Activated T-helper 9 cell treated with anti-CD3 and anti-CD28 coated beads, Interleukin-2, amount 50 U/mL, for 16 hours (primary cell): Measurements from ENCODE around the gene TAS1R2.
A peak's percentile ranks its signal among the peaks of the same experiment; 100 is the strongest.
"Not testable (repeated sequence)": the region's sequence is repeated elsewhere in the genome, so short reads cannot be mapped to it uniquely, and the experiment has no call there.

Experiments used
- DNase-seq: peaks from one replicate; pipeline ENCODE4 v3.0.0-alpha.2; 2020; ENCODE audit warnings: low read depth

Gene TAS1R2

DNA sequence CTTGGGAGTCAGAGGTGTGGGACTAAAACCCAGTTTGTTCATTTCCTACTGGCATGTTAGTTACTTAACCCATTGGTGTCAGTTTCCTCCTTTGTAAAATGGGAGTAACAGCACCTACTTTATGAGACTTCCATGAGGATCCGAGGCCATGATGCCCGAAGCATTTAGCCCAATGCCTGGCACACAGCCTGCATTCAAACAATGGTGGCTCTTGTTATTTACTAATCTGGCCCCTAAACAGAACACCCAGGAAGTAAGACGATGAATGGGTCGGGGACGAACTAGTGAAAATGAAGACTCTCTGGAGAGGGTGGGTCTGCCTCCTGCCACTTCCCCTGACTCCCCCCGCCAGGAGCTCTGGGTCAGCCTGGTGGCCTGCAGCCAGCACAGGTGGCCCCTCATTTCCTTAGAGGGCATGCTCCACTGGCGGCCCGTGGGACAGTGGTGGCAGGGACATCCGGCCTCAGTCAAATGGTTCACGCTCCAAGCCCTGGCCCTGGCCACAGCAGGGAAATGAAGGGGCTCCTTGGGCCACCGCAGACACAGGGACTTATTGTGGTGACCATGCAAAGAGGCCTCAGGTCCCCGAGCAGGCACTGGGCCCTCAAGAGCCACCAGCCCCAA, 9.5 kb upstream of the TAS1R2 start:
- no peak for DNase-seq

- DNase-seq: no peak
Measured at GRCh38 chr1:18868354-18868753, 8.9 kb upstream of the TAS1R2 start.

DNA sequence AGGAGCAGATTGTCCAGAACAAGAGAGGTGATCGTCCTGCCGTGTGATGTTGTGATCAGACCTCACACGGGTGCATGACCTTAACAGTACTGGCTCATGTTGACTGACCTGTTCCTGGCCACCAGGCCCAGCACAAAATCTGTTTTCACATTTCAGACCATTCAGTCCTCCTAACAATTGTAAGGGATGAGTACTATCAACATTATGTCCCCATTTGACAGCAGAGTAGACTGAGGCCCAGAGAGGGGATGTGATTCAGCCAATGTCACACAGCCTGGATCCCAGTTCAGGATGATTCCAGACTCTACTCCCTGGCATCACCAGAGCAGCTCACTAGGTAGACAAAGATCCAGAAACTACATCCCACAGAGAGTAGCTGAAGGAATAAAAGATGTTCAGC, 7.4 kb upstream of the TAS1R2 start:
- DNase-seq: no peak

DNA sequence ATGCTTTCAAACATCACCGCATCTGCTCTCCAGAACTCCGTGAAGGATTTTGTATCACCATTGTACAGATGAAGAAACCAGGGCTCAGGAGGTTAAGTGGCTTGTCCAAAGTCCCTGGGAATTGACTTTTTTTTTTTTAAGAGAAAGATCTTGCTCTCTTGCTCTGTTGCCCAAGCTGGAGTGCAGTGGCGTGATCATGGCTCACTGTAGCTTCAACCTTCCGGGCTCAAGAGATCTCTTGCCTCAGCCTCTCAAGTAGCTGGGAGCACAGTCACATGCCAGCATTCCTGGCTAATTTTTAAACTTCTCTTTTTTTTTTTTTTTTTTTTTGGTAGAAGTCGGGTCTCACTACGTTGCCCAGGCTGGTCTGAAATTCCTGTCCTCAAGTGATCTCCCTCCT, 6.9 kb upstream of the TAS1R2 start:
- DNase-seq: no peak

- no peak for DNase-seq
Measured at GRCh38 chr1:18865176-18865575, 5.7 kb upstream of the TAS1R2 start.

DNA sequence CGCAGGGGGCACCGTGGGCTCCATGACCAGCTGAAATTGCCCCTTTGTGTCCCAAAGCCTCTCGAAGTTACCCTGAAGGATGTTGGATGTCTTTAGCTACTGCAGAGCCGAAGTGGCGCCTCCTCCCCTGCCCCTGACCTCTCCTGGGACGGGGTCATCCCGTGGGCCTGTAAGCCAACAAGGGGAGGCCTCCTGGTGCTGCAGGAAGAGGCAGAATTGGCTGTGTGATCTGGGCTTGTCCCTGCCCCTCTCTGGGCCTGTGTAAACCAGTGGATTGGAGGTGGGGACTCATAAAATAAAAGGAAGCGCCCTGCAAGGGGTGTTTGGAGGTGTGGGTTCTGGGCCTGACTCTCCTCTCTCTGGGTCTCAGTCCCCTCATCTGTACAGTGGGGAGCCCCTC, 2.1 kb upstream of the TAS1R2 start:
- no peak for DNase-seq

DNA sequence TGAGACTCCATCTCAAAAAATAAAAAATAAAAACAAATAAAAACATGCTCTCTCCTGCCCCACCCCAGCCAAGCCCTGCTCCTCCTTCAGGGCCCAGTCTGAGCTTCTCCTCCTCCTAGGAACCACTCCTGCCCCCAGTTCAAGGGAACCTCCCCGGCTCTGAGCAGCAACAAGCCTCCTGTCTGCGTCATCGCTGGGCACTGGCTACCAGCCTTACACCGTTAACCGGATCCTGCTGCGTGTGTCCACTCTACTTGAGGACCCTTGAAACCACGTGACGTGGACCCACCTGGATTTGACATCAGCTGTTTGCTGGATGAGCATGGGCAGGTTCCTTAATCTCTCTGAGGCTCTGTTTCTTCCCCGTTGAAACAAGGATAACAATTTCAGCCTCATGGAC, 1.6 kb upstream of the TAS1R2 start:
- no peak for DNase-seq

DNA sequence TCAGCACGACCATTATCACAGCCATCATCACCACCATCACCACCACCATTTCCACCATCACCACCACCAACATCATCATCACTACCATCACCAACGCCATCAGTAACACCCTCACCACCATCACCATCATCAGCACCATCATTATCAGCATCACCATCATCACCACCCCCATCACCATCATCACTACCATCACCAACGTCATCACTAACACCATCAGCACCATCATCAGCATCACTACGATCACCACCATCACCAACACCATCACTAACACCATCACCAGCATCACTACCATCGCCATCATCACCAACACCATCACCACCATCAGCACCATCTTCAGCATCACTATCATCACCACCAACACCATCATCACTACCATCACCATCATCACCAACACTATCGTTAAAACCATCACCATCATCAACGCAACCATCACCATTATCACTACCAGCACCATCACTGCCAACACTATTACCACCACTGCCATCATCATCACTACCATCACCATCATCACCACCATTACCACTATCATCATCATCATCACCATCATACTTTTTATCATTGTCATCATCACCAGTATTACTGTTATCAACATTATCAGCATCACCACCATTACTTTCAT, 1.3 kb downstream of the TAS1R2 start:
- DNase-seq: no peak

GRCh38 chr1:18856435-18856834, 3.0 kb downstream of the TAS1R2 start:
- no peak for DNase-seq

GRCh38 chr1:18855573-18855972, 3.9 kb downstream of the TAS1R2 start:
- no peak for DNase-seq

DNA sequence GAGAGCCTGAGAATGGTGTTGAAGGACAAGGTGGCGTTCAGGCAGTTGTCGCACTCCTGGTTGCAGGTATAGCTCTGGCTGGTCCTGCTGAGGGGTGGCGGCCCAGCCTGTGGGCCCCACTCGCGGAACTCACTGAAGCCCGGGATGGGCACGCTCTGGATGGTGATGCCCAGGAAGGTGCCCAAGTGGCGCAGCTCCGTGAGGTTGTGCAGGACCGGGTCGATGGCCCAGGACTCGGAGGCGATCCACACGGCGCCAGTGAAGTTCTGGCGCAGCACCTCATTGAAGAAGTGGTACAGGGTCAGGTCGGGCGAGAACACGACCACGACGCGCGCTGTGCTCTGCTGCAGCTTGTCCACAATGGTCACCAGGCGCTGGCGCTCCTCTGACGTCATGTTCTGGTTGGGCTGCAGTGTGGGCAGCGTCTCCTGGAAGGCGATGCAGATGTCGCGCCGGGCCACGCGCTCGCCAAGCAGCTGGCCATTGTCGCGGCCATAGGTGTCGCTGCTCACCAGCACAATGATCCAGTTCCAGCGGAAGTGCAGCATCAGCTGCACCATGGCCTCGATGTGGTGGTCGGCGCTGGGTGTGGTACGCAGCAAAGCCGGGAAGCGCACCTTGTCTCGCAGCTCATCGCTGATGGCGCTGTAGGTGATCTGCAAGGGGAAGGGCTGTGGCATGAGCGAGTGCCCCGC, 5.0 kb downstream of the TAS1R2 start:
- no peak for DNase-seq

DNA sequence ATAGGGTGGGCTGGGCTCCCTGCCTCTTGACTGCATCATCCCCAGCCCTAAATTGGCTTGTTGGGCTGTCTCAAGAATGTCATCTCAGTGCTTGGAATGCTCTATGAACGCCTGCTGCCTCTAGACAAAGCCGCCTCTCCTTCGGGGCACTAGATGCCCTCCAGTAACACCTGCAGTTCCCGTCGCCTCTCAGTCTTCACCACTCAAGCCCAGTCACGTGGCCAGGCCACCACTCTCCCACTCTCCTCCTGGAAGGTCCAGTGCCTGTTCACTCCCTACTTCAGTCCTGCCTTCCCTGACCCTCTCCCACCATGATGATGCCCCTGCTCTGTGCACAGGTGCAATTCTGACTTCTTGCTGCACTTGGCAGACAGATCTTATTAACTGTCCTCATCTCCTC, 7.0 kb downstream of the TAS1R2 start:
- DNase-seq: no peak

GRCh38 chr1:18849261-18849711, 10.2 kb downstream of the TAS1R2 start:
- DNase-seq: no peak

DNA sequence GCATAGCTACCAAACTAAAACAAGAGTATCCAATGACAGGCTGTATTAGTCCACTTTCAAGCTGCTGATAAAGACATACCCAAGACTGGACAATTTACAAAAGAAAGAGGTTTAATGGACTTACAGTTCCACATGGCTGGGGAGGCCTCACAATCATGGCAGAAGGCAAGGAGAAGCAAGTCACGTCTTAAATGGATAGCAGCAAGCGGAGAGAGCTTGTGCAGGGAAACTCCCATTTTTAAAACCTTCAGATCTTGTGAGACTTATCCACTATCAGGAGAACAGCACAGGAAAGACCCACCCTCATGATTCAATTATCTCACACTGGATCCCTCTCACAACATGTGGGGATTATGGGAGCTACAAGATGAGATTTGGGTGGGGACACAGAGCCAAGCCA, 11.7 kb downstream of the TAS1R2 start:
- DNase-seq: not testable (repeated sequence)

GRCh38 chr1:18840145-18840544, 19.3 kb downstream of the TAS1R2 start:
- no peak for DNase-seq

DNA sequence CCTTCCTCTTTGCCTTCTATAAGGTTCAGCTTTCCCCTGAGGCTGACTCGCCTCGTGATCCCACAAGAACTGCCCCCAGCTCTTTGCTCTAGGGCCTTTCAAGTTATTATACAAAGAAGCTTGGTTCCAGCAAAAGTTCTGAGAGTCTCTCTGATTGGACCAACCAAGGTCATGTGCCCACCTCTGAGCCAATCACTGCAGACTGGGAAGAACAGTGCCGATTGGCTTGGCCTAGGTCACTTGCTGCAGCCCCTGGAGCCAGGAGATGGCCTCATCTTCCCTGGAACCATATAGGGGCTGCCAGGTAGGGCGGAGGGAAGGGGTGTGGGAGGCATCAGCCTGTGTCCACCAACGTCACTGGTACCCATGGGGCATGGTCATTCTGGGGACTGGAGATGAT, 22.8 kb downstream of the TAS1R2 start:
- no peak for DNase-seq

- not testable (repeated sequence) for DNase-seq
Measured at GRCh38 chr1:18832319-18832718, 27.1 kb downstream of the TAS1R2 start.

- no peak for DNase-seq
Measured at GRCh38 chr1:18831656-18832055, 27.8 kb downstream of the TAS1R2 start.

DNA sequence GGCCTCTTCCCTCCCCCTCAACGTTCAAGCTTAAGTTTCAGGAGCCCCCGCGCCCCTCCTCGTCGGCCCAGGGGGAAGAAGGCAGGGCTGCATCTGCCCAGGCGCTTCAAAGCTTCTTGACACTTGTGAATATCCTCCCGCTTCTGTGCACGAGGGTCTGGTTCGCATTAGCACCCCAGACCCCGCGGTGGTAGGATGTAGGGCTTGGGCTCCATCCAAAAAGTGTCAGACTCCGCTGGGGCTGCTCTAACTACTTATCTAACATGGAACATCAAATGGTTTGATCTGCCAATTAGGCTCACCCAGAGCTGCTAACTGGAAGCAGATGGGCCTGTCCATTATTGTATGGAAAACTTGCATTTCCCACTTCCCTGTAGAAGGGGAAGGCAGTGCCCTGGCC, 28.9 kb downstream of the TAS1R2 start:
- no peak for DNase-seq

DNA sequence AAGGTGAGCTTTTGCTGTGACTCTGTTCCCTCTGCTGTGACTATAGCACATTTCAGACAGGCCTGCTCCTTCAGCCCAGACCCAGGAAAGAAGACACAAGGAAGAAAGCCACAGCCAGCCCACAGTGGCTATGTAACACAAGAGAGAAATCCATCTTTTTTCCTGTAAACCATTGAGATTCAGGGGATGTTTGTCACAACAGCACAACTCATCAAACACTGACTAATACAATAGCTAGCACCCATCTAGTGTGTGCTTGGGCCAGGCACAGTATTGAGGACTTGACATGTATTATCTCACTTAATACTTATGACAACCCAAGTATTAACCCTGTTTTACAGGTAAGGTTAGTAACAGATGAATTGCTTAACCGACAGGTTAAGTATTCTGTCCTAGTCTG, 29.8 kb downstream of the TAS1R2 start:
- no peak for DNase-seq

- DNase-seq: no peak
Measured at GRCh38 chr1:18828224-18828623, 31.2 kb downstream of the TAS1R2 start.

GRCh38 chr1:18823438-18823837, 36.0 kb downstream of the TAS1R2 start:
- no peak for DNase-seq

- DNase-seq: peak; percentile 16
Measured at GRCh38 chr1:18820791-18821641, 38.4 kb downstream of the TAS1R2 start.
